ENCODE data around the gene CABLES2.

DNA sequence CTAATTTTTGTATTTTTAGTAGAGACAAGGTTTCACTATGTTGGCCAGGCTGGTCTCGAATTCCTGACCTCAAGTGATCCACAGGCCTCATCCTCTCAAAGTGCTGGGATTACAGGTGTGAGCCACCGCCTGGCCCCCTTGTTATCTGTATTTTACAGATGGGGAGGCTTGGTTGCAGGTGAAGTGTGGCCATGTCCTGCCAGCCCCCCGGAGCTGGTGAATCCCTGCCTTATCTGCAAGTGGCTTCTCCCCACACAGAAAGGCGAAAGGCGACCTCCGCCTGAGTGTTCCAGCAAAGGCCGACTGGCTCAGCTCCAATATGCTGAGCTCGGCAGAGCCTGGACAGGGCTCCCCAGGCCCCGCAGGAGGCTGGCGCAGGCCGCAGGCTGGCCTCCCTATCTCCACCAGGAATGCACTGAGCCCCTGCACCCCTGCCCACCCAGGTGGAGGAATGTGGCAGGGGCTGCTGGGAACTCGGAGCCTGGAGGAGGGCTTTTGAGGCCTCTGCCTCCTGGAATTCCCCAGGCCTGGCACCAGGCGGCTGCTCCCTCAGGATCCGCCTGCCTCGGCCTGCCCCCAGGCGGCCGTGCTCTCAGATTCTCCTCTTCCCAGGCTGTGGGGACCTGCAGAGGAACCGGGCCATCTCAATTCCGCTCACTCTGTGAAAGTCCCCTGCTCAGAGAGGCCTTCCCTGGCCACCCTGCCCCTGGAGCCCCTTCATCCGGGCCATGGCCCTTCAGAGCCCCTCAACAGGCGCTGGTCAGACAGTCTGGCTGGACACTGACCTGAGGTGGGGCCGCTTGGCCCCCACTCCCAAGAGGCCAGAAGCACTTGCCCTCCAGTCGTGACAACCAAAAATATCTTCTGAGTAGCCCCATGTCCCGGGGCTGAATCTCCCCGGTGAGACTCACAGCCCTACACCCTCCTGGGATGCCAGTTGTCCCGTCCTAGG is 30.7 kb downstream of the CABLES2 start:
- TF ChIP-seq POLR2A (IDR thresholded peaks at IDR 0.05; ENCODE audit: low read length) = no peak
- TF ChIP-seq GATA1 (IDR thresholded peaks at IDR 0.05; ENCODE audit: low read depth, low read length) = no peak

Measured in erythroblast (primary cell).